ENCODE results near the gene KMT2C. TPM values are rescaled to one million over a fixed set of nuclear protein-coding genes. Genes with fewer than 3 reads are reported as not detected.

Gene KMT2C
- total RNA-seq, 1 experiment from 2014 or later: 45.4 TPM

GRCh38 chr7:152313217-152313616, 122.6 kb downstream of the KMT2C start (continued):
- TF ChIP-seq ZBTB43 (CRISPR knock-in tag; IDR thresholded peaks at IDR 0.05) (no peak), NR1H2 (CRISPR knock-in tag; IDR thresholded peaks at IDR 0.05) (no peak), STAT6 (CRISPR knock-in tag; conservative IDR thresholded peaks at IDR 0.05; ENCODE audit: low read depth) (no peak)

- DNase-seq (ENCODE audit: low spot score) (no peak), ATAC-seq (no peak)
- H3K9me3 Mint-ChIP-seq: no peaks in the 10 kb centered on the region
- H3K4me3 Mint-ChIP-seq: no peak overlapping the region
- H3K27ac Mint-ChIP-seq: no peak overlapping the region
- CTCF ChIA-PET: no interaction called here
- TF ChIP-seq ZBTB43 (CRISPR knock-in tag; IDR thresholded peaks at IDR 0.05): no peak
- TF ChIP-seq CREB1 (CRISPR knock-in tag; IDR thresholded peaks at IDR 0.05): no peak
- TF ChIP-seq MXD4 (CRISPR knock-in tag; IDR thresholded peaks at IDR 0.05; ENCODE audit: borderline replicate concordance): no peak
- TF ChIP-seq ZSCAN18 (CRISPR knock-in tag; IDR thresholded peaks at IDR 0.05): no peak
- POLR2A ChIA-PET: no interaction called here
- H3K4me1 Mint-ChIP-seq: no peaks in the 10 kb centered on the region
- no peaks in the 10 kb centered on the region for H3K27me3 Mint-ChIP-seq (ENCODE audit: low read depth)
- peaks cover 10% of the 10 kb centered on the region for H3K36me3 Mint-ChIP-seq
Measured at GRCh38 chr7:152312316-152312715, 123.5 kb downstream of the KMT2C start.

- H3K36me3 Mint-ChIP-seq: peaks cover 15% of the 10 kb centered on the region
- no peaks in the 10 kb centered on the region for H3K9me3 Mint-ChIP-seq
- H3K27me3 Mint-ChIP-seq (ENCODE audit: low read depth): no peaks in the 10 kb centered on the region
- POLR2A ChIA-PET: no interaction called here
- DNase-seq (ENCODE audit: low spot score) (no peak), ATAC-seq (no peak)
- H3K4me3 Mint-ChIP-seq: no peak overlapping the region
- H3K27ac Mint-ChIP-seq: no peak overlapping the region
- CTCF ChIA-PET: no interaction called here
- no peaks in the 10 kb centered on the region for H3K4me1 Mint-ChIP-seq
- TF ChIP-seq TEAD4 (CRISPR knock-in tag; IDR thresholded peaks at IDR 0.05) (no peak), AFF4 (CRISPR knock-in tag; IDR thresholded peaks at IDR 0.05; ENCODE audit: borderline replicate concordance) (no peak), FOXK1 (CRISPR knock-in tag; IDR thresholded peaks at IDR 0.05) (no peak), ELF4 (CRISPR knock-in tag; IDR thresholded peaks at IDR 0.05; ENCODE audit: low read depth) (no peak), E2F4 (CRISPR knock-in tag; IDR thresholded peaks at IDR 0.05; ENCODE audit: borderline replicate concordance, low read depth) (no peak), NFATC4 (CRISPR knock-in tag; IDR thresholded peaks at IDR 0.05) (no peak), ATF2 (CRISPR knock-in tag; IDR thresholded peaks at IDR 0.05; ENCODE audit: borderline replicate concordance, low read depth) (no peak), ZNF532 (CRISPR knock-in tag; IDR thresholded peaks at IDR 0.05; ENCODE audit: borderline replicate concordance) (no peak), NR1H2 (CRISPR knock-in tag; IDR thresholded peaks at IDR 0.05) (no peak), NFE2L1 (CRISPR knock-in tag; IDR thresholded peaks at IDR 0.05) (no peak)
Measured at GRCh38 chr7:152307902-152308301, 127.9 kb downstream of the KMT2C start.
